T1000 (cell line): ENCODE measurements around the gene EIF4EBP2.
A peak's percentile ranks its signal among the peaks of the same experiment; 100 is the strongest.

Source experiments
- DNase-seq: peaks from one replicate; lab custom pipeline; 2025; ENCODE audit warnings: mixed read lengths; lab: John Stamatoyannopoulos, UW

Gene EIF4EBP2, protein sequence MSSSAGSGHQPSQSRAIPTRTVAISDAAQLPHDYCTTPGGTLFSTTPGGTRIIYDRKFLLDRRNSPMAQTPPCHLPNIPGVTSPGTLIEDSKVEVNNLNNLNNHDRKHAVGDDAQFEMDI

DNA sequence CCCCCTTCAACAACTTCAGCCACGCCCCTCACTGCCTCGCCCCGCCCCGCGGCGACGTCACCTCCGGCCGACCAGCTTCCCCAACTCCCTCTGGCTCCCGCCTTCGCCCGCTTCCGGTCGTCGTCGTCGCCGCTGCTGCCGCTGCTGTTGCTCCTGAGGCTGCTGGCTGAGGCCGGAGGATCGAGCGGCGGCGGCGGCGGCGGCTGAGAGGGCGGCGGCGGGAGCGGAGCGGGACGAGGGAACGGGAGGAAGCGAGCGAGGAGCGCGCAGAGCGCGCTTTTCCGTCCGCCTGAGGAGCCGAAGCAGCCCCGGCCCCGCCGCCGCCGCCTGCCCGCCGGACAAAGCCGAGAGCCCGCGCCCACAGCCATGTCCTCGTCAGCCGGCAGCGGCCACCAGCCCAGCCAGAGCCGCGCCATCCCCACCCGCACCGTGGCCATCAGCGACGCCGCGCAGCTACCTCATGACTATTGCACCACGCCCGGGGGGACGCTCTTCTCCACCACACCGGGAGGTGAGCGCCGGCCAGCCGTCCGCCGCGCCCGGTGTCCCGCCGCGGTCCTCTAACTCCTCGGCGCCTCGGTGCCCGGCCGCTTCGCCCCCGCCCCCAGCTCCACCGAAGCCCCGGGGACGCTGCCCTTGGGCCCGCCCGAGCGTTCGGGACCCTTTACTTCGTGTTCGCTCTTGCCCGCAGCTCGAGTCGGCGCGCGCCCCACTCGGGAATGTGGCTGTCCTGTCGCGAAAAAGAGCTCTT is at the start of gene EIF4EBP2:
Gene EIF4EBP2 (plus strand): TSS at position 110 of the 751 bp plus-strand sequence. CDS start 257 bp downstream, at position 367.
- peak; percentile 94 for DNase-seq

DNA sequence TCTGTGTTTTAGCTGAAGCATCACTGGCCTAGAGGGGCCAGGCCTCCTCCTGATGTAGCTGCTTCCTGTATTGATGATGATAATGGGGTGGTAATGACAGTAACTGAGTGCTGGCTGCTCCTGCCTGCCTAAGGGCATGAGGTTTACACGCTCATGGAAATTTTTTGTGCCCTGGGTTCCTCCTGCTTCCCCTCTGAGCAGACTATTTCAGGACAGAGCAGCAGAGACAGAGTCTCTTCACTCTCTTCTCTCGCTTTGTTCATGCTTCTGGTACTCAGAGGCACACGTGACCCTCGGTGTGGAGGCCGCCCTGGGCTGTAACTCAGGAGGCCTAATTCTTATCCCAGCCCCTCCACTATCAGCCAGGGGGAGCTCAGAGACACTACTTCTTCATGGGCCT is 49.4 kb upstream of the EIF4EBP2 start:
- no peak for DNase-seq

DNA sequence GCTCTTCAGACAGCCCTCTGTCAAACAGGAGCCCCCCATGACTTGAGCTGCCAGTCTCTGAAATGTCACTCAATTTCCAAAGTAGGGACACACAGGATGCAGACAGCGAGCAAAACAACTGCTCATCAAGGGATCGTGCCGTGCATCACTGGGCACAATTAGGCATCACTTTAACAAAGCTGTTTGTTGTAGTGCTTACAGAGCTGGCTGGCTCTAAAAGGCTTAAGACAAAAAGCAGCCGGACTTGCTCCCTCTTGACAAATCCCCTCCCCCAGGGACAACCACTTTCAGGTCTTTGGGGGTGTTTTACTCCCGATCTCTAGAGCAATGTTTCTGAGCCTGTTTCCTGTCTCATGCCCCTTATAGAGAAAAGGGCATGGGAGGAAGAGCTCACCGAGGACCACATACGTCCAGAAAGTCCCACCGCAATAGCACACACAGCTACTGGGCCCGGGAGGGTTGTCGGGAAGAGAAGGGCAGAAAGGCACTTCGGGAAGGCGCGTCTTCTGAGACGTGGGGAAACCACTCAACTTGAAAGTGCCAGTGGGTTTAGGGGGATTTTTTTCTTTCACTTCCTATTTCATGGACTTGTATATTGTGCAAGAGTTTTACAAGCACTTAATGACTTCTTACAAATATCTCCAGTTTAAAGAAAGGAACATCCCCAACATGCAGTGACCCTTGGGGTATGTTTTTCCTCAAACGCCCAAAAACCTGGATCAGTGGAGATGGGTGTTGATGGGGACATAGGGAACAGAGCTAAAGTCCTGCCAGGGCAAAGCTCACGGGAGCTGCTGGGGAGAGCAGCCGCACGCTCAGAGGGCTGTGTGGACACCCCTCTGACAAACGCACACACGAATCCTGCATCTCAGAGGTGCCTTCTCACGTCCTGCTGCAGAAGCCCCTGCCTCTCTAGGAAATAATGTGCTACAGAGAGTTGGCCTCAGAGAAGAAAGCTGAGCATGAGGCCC is 48.6 kb upstream of the EIF4EBP2 start:
- DNase-seq, result no peak

DNA sequence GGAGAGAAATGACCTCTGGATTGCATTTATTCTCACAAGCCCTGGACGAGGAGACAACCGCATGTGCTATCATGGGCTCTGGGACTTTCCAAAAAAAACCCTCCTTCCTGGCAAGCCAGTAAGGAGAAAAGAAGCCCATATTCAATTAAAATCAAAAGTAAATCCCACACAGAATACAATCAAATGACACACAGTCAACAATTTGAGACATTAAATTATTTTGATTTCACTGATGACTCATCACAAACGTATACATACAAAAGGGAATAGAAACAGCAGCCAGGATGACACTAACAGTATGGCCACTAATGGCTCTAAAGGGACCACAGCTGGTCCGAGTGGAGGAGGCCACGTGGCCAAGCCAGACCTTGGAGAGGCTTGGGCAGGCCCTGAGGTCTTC is 46.4 kb upstream of the EIF4EBP2 start:
- DNase-seq, result no peak

DNA sequence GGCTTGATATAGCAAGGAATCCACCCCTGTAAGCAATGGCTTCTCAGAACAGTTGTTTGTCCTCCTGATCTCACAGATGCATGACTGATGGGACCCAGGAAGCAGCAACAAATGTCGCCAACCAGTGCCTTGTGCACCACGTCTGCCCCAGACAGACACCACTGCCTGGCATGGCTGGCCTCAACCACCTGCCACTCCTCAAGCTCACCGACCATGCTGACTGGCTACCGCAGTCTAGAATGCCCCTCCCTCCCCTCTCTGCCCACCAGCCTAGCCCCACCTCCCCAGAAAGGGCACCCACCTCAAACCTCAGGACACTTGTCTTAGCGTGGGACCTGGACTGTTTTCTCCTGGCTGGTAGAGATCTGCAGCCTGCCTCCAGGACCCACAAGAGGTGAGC is 45.5 kb upstream of the EIF4EBP2 start:
- no peak for DNase-seq

DNA sequence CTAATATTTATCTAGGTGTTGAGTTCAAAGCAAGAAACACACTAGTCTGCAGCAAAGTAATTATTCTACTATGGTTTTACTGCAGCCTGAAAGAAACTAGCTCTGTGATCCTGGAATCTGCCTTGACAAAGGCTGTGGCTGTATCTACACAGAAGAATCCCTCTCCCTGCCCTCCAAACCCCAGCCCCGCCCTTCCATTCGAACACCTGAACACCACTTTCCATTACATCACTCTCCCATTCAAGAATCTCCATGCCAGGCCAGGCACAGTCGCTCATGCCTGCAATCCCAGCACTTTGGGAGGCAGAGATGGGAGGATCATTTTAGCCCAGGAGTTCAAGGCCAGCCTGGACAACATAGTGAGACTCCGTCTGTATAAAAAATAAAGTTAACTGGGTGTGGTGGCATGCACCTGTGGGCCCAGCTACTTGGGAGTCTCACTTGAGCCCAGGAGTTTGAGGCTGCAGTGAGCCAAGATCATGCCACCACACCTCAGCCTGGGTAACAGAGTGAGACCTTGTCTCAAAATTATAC is 44.9 kb upstream of the EIF4EBP2 start:
- DNase-seq, result no peak

DNA sequence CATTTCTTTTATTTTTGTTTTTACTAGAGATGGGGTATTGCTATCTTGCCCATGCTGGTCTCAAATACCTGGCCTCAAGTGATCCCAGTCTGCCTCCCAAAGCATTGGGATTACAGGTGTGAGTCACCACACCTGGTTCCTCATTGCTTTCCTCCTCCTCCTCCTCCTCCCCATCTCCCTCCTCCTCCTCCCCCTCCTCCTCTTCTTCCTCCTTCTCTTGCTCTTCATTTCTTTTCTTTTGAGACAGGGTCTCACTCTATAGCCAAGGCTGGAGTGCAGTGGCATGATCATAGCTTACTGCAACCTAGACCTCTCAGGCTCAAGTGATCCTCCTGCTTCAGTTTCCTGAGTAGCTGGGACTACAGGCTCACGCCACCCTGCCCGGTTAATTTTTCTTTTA is 43.7 kb upstream of the EIF4EBP2 start:
- DNase-seq, result no peak

DNA sequence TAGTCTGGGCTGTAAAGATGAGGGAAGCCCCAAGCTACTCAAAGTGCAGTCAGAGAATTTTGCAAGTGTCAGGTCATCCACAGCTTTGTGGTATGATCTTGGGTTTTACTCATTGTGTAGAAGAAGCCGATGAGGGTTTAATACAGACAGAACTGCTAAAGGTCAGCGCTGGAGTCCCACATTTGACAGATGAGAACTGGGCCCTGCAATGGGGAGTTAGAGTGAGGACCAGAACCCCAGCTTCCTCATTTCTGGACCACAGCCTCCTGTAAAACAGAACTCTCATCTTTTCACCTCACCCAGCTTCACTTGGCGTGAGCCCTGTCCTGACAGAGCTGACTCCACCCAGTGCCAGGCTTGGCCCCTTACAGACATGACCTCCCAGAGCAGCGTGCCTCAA is 41.6 kb upstream of the EIF4EBP2 start:
- DNase-seq, result no peak

DNA sequence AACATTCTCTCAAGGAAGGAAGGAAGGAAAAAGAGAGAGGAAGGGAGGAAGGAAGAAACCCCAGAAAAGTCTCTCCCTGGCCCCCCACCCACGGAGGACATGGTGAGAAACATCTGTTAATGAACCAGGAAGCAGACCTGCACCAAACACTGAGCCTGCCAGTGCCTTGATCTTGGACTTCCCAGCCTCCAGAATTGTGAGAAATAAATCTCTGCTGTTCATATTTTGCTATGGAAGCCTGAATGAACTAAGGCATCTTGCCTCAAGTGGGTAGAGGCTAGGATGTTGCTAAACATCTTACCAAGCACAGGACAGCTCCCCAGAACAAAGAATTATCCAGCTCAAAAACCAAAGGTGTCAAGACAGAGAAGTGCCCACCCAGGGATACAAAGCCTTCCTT is 40.7 kb upstream of the EIF4EBP2 start:
- DNase-seq, result no peak

DNA sequence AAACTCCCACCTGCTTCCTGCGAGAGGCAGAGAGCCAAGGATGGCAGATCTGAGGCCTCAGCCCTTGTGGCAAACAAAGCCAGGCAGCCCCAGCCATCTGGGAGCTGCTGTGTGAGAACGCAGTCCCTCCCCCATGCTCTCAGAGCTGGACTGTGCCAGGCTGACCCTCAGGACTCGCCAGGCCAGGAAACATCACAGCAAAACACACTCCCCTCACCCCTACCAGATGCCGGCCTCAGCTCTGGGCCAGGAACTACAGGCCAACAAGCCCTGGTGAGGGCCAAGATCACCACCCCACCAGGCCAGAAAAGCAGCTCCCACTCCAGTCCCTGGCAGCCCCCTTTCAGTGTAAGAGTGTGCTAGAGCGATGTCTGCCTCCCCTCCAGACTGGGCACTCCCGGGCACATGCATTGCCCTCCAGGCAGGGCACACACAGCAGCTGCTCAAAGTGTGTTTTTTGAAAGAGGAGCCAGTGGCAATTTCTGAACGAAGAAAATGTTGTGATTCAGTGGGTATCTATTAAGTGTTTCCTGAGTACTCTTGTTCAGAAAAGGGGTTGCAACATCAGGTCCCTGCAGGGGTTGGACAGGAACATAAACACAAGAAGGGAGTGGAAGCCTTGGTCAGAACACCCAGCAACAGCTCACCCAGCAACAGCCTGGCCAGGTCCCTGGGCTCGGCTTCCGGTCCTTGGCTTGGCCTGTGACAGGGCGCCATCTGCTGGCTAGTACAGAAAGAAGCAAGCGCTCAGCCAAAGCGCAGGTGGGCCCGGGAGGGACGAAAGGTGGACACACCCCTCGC is 39.8 kb upstream of the EIF4EBP2 start:
- DNase-seq, result peak; percentile 87

DNA sequence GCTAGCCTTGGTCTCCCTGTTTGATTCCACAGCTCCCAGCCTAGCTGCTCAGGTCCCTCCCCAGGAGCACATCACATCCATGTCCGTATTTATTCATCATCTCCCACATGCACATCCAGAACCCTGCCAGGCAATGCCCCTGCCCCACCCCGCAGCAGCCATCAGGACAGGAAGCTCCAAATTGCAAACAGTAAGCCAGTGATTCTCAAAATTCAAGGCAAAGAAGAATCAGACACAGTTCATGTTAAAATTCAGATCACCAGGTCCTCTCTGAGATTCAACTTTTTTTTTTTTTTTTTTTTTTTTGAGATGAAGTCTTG is 39.2 kb upstream of the EIF4EBP2 start:
- DNase-seq, result no peak

DNA sequence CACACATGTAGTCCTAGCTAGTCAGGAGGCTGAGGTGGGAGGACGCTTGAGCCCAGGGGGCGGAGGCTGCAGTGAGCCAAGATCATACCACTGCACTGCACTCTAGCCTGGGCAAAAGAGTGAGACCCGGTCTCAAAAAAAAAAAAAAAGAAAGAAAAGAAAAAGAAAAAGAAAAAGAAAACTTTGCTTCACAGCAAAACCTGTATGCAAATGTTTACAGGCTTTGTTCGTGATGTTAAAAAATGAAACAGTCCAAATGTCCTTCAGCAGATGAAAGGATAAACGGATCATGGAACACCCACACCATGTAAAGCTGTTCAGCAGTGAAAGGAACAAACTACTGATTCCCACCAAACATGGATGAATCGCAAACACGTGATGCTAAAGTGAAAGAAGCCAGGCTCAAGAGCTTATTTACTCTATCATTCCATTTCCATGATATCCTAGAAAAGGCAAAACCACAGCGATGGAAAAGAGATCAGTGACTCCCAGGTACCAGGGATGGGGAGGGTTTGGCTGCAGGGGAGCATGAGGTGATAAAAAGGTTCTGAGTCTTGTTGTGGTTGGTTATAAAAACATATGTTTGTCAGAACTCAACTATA is 36.6 kb upstream of the EIF4EBP2 start:
- DNase-seq, result peak; percentile 20

DNA sequence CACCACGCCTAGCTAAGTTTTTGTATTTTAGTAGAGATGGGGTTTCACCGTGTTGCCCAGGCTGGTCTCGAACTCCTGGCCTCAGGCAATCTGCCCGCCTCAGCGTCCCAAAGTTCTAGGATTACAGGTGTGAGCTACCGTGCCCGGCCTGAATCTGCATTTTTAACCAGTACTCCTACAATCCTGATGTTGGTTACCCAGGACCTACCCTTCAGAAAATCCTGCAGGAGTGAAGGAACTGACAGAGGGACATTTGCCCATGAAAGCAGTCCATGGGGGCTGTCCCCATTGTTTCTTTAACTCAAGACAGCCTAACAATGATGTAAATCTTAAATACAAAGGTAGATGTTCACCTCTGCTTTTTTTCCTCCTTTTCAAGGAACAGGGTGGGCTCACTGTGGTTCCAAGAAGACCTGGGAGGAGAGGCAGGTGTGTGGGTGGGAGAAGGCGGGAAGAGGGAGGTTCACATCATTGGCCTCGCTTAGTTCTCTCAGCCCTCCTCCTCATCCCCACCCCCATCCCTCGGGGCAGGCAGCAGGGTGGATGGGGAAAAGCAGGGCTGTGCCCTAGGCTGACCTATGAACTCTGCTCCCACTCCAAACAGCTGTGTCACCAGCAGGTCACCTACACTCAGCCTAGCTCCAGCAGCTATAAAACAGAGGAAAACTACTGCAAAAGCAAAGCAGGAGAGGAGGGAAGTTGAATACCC is 35.0 kb upstream of the EIF4EBP2 start:
- DNase-seq, result no peak

DNA sequence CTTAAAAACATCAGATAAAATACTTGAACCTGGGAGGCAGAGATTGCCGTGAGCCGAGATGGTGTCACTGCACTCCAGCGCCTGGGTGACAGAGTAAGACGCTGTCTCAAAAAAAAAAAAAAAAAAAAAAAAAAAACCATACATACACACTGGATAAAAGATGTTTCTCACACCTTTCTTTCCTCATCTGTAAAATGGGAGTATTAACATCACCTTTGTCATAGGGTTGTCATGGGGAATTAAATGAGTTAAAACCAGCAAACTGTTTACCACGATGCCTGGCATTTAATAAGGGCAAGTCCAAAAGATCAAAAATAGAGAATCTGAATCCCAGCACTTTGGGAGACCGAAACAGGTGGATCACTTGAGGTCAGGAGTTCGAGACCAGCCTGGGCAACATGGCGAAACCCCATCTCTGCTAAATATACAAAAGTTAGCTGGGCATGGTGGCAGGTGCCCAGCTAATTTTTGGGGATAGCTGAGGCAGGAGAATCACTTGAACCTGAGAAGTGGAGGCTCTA is 34.4 kb upstream of the EIF4EBP2 start:
- DNase-seq, result no peak

DNA sequence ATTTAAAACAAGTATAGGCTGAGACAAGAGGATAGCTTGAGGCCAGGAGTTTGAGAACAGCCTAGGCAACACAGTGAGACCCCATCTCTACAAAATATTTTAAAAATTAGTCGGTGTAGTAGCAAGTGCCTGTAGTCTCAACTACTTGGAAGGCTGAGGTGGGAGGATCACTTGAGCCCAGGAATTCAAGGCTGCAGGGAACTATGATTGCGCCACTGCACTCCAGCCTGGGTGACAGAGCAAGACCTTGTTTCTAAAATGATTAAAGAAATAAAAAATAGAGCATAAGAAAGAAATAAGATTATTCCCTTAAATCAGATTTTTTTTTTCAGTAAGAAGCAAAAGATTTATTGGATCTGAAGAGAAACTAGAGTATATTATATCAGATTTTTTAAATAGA is 33.2 kb upstream of the EIF4EBP2 start:
- DNase-seq, result no peak

DNA sequence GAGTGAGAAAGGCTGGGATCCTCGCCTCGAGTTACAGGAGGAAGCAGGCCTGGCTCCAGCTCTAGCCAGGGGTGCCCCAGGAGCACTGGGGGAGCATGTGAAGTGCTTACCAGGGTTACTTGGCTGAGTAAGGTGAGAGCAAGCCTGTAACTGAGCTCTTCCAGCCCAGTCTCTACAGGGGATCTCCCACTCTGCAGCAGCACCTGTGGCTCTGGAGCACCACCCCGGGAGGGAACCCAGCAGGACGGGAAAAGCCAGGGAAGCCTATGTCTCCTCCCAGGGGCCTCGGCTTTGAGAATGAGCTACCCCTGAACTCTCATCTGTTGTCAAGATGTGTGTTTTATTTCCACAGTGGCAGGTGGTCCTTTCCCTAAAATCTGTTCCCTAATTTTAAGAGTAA is 32.1 kb upstream of the EIF4EBP2 start:
- DNase-seq, result no peak

DNA sequence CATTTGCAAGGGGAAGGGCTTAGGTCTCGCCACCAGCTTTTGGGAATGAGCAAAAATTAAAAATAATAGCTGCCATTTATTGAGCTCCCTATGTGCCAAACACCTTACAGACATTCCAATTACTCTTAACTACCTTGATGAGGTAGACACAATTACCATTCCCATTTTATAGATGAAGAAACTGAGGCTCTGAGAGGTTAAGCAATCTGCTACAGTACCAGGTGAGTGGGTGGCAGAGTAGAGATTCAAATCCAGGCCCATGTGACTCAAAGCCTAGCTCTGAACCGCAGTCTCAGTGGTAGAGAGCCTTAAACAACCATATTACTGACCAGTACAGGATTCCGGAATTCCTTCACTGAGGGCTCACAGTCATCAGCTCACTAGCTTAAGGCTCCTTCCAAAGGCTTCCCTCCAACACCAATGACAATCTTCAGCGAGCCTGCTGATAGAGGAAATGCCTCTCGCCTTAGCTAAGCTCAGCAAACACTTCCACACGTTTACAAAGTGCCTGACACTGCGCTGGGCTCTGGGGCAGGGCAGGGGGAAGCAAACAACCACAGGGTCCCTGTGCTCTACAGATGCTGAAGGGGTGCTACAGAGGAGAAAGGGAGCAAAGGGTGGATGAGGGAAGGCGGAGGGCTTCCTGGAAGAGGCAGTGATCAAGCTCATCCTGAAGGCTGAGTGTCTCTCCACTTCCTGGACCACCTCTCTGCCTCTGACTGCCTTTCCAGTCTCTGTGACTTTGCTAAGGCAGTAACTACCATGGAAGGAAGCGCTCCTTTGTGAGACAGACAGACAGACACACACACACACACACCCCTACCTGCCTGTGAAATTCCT is 28.9 kb upstream of the EIF4EBP2 start:
- DNase-seq, result no peak

DNA sequence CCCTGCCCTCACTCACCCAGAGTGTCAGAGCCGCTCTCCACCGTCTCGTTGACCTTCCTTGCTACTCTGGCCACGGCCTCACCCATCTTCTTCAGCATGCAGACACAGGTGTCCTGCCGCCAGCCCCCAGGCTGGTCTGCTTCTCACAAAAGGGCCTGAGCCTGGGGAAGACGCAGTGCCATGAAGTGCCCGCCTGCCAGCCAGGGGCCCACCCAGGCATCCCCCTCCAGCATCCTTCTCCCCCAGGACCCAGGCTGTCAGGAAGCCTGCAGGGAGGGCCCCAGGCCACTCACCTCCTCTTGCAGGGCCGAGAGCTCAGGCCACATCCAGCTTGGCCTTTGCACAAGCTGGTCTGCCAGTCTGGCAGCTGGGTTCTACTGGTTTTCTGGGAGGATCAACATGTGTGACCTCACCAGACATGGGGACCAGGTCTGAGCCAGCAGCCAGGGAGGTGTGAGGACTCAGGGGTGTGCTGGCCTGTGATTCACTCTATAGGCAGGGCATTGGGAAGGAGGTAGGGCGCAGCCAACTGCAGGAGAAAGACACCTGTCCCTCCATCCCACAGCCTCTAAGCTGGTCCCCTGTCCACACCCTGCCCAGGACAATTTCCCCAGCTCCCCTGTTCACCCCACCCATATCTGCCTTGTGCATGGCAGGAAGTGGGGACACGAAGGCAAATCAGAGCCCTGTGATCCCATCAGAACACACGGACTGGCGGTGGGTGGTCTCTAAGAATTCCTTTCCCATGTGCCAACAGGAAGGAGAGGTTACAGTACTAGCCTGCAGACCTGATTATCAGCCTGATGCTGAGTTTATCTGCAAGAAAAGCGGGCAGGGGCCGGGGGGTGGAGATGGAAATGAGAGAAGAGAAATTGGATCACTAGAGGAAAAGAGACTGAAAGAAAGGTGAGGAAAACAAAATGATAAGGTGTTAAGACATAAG is 27.2 kb upstream of the EIF4EBP2 start:
- no peak for DNase-seq
